Kidney (tissue), 14 donors: Measurements from ENCODE around the gene TARBP1. TPM values are rescaled to one million over a fixed set of nuclear protein-coding genes. Genes with fewer than 3 reads are reported as not detected.
A peak's percentile ranks its signal among the peaks of the same experiment; 100 is the strongest.

ENCODE experiments used
- DNase-seq, 5 donors: peaks; one replicate each; pipeline ENCODE4 v3.0.0-alpha.2; 2013 to 2020
- FAIRE-seq: peaks from 2 replicates; lab custom pipeline; 2012; peaks lifted over from hg19 to GRCh38; lab: Jason Lieb, UNC
- H3K27ac ChIP-seq, 2 donors: one replicate each; pipeline ENCODE4 v1.7.0; 2013; ENCODE audit warnings: low read depth in 2 of 2, low read length in 2 of 2, inconsistent platforms in 1 of 2
- H3K27me3 ChIP-seq: one replicate; pipeline ENCODE4 v1.7.1; 2013; ENCODE audit warnings: low read length, inconsistent platforms; ENCODE audit not compliant: control insufficient read depth, insufficient read depth
- H3K36me3 ChIP-seq, 3 donors: one replicate each; pipeline versions ENCODE4 v1.7.0 to v1.7.1; 2013; ENCODE audit warnings: low read length in 3 of 3, control low read depth in 1 of 3, inconsistent platforms in 1 of 3; ENCODE audit not compliant: insufficient read depth in 3 of 3, control insufficient read depth in 2 of 3
- H3K4me1 ChIP-seq, 3 donors: one replicate each; pipeline versions ENCODE4 v1.7.0 to v1.7.1; 2013; ENCODE audit warnings: low read length in 3 of 3, inconsistent platforms in 1 of 3, low read depth in 1 of 3; ENCODE audit not compliant: control insufficient read depth in 2 of 3, insufficient read depth in 2 of 3
- H3K4me3 ChIP-seq, 3 donors: one replicate each; pipeline versions ENCODE4 v1.7.0 to v1.8.1; 2013; ENCODE audit warnings: low read length in 3 of 3, control low read depth in 1 of 3, inconsistent platforms in 1 of 3
- H3K9ac ChIP-seq, 3 donors: one replicate each; pipeline versions ENCODE4 v1.7.0 to v1.7.1; 2013; ENCODE audit warnings: low read length in 3 of 3, control low read depth in 1 of 3, inconsistent platforms in 1 of 3
- H3K9me3 ChIP-seq, 3 donors: one replicate each; pipeline versions ENCODE4 v1.7.0 to v1.7.1; 2013; ENCODE audit warnings: low read length in 3 of 3, control low read depth in 1 of 3, inconsistent platforms in 1 of 3; ENCODE audit not compliant: control insufficient read depth in 2 of 3, insufficient read depth in 1 of 3
- intact Hi-C: fragments of 100-400 bp; cut with DNase I; formaldehyde crosslinking; loops from one replicate; pipeline ENCODE4 v1.11.1; 2022
- polyA plus RNA-seq: library from polyadenylated mRNA; stranded (reverse); fragments of 350-450 nt; fragmentation: Illumina TruSeq; extraction: RNeasy Lipid Tissue Mini Kit (QIAGEN cat#74804); gene quantifications from one replicate; pipeline ENCODE4 v1.2.3, GENCODE V29; 2014; ENCODE audit warnings: low read depth, low replicate concordance; ENCODE audit not compliant: insufficient read depth
- total RNA-seq: library from RNA; stranded (reverse); fragmentation: NEBNext Ultra II Directional; extraction: Animal tissue kit (Norgen Biotek cat#: 25700); gene quantifications from one replicate; pipeline ENCODE4 v1.2.1, GENCODE V29; 2021
- TF ChIP-seq, protein P1 (sequence below): IDR thresholded peaks from 3 replicates; pipeline ENCODE4 v1.5.1; 2012; ENCODE audit warnings: mild to moderate bottlenecking, moderate library complexity, borderline replicate concordance; ENCODE audit not compliant: insufficient read depth; ENCODE audit errors: extremely low read depth
- donor health status: control.
- donor health status: control.
- donor health status: control.
- donor health status: control.
- donor health status: control.
- donor health status: DM: yes; HTN: yes; CAD: no.
- donor health status: Normal renal cell carcinoma (clear cell type).

The TARBP1 gene
- total and polyA plus RNA-seq, 2 donors from 2014 or later, result 14.3 to 26.2 TPM

DNA sequence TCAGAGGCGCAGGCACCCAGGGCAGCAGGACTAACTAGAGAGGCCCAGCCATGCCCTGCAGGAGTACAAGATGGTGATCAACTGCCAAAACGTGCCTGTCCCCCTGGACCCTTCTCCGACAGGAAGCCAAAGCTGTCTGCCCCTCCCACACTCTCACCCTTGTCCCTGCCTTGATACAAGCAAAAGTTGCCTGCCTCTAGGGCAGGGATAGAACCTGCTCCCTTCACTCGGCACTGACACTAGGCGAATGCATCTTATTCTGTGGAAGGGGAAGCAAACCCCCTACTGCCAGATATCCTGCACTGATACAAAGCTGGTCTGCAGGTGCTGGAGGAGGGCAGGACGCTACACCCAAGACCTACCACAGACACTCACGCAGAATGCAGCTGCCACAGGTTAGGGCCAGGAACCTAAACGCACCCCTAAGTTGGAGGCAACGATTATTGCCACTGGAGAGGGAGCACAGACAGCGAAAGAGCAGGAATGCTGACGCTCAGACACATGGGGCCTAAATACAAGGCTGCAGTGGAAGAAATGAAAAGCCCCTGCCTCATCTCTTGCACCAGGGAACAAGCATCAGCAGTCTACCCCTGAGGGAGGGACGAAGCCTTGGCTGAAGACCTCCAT is 3.7 kb downstream of the TARBP1 start:
- no peaks in the 10 kb centered on the region for H3K36me3 ChIP-seq
- DNase-seq (peak in 1 of 5 donors; percentile 51), FAIRE-seq (no peak)
- H3K27ac ChIP-seq, result no peak overlapping the region
- H3K9ac ChIP-seq, result no peak overlapping the region
- TF ChIP-seq, protein P1, sequence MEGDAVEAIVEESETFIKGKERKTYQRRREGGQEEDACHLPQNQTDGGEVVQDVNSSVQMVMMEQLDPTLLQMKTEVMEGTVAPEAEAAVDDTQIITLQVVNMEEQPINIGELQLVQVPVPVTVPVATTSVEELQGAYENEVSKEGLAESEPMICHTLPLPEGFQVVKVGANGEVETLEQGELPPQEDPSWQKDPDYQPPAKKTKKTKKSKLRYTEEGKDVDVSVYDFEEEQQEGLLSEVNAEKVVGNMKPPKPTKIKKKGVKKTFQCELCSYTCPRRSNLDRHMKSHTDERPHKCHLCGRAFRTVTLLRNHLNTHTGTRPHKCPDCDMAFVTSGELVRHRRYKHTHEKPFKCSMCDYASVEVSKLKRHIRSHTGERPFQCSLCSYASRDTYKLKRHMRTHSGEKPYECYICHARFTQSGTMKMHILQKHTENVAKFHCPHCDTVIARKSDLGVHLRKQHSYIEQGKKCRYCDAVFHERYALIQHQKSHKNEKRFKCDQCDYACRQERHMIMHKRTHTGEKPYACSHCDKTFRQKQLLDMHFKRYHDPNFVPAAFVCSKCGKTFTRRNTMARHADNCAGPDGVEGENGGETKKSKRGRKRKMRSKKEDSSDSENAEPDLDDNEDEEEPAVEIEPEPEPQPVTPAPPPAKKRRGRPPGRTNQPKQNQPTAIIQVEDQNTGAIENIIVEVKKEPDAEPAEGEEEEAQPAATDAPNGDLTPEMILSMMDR, result no peak
- no peaks in the 10 kb centered on the region for H3K27me3 ChIP-seq
- H3K4me3 ChIP-seq, result no peak overlapping the region
- H3K4me1 ChIP-seq, result peaks cover 0 to 9% (median 3%) of the 10 kb centered on the region in 3 donors
- intact Hi-C loops, result no loop called here
- no peaks in the 10 kb centered on the region for H3K9me3 ChIP-seq

GRCh38 chr1:234474375-234474774 is 4.6 kb downstream of the TARBP1 start:
- Histone ChIP-seq H3K4me1 (peaks cover 0 to 8% (median 3%) of the 10 kb centered on the region in 3 donors), H3K9me3 (no peaks in the 10 kb centered on the region), H3K9ac (no peak overlapping the region), H3K36me3 (no peaks in the 10 kb centered on the region), H3K27me3 (no peaks in the 10 kb centered on the region), H3K4me3 (no peak overlapping the region), H3K27ac (no peak overlapping the region)
- FAIRE-seq, result no peak
- intact Hi-C loops, result no loop called here
- TF ChIP-seq, protein P1, result no peak
- no peak for DNase-seq

GRCh38 chr1:234473118-234473517 is 5.9 kb downstream of the TARBP1 start:
- Histone ChIP-seq H3K4me1 (peaks cover 0 to 6% (median 0%) of the 10 kb centered on the region in 3 donors), H3K36me3 (no peaks in the 10 kb centered on the region), H3K9me3 (no peaks in the 10 kb centered on the region), H3K27ac (no peak overlapping the region), H3K27me3 (no peaks in the 10 kb centered on the region), H3K4me3 (no peak overlapping the region), H3K9ac (no peak overlapping the region)
- TF ChIP-seq, protein P1, result no peak
- DNase-seq (peak in 2 of 5 donors; percentile 23 to 42), FAIRE-seq (no peak)
- intact Hi-C loops, result no loop called here
